ENCODE results near the gene KLHDC2.
"Not testable (repeated sequence)": the region's sequence is repeated elsewhere in the genome, so short reads cannot be mapped to it uniquely, and the experiment has no call there.

Gene KLHDC2

GRCh38 chr14:49733836-49734235 is 34.1 kb upstream of the KLHDC2 start:
- Histone ChIP-seq H3K36me3 (ENCODE audit: control insufficient read depth in 2 of 2, insufficient read depth in 1 of 2, low read length in 2 of 2) (no peaks in the 10 kb centered on the region), H3K9me3 (ENCODE audit: control insufficient read depth, insufficient read depth, low read depth, low read length) (no peaks in the 10 kb centered on the region), H3K4me3 (ENCODE audit: low read depth, low read length) (no peak overlapping the region), H3K4me1 (ENCODE audit: control insufficient read depth, insufficient read depth, low read length) (no peaks in the 10 kb centered on the region), H3K27ac (ENCODE audit: extremely low read depth, low read depth, low read length) (no peak overlapping the region)
- CTCF ChIA-PET: interaction anchor here (0.6 kb wide), 1 partner anchor 70 kb away, joined by 4 read pairs; no protein-coding TSS in a partner anchor
- POLR2A ChIA-PET: no interaction called here
- TF ChIP-seq ZNF366 (tag by site-specific recombination; conservative IDR thresholded peaks at IDR 0.05) (no peak), ZNF518A (tag by site-specific recombination; conservative IDR thresholded peaks at IDR 0.05; ENCODE audit: low read depth) (no peak), ZNF555 (tag by site-specific recombination; conservative IDR thresholded peaks at IDR 0.05) (no peak), ZNF23 (tag by site-specific recombination; IDR thresholded peaks at IDR 0.05; ENCODE audit: borderline replicate concordance) (no peak), ZBTB20 (tag by site-specific recombination; IDR thresholded peaks at IDR 0.05) (no peak), ZNF626 (tag by site-specific recombination; IDR thresholded peaks at IDR 0.05) (no peak), ZNF132 (tag by site-specific recombination; IDR thresholded peaks at IDR 0.05; ENCODE audit: borderline replicate concordance) (no peak)

- H3K4me3 ChIP-seq (ENCODE audit: low read depth, low read length); POLR2A ChIA-PET; H3K4me1 ChIP-seq (ENCODE audit: control insufficient read depth, insufficient read depth, low read length); H3K27ac ChIP-seq (ENCODE audit: extremely low read depth, low read depth, low read length); H3K9me3 ChIP-seq (ENCODE audit: control insufficient read depth, insufficient read depth, low read depth, low read length); H3K36me3 ChIP-seq (ENCODE audit: control insufficient read depth in 2 of 2, insufficient read depth in 1 of 2, low read length in 2 of 2): not testable (repeated sequence)
- CTCF ChIA-PET: interaction anchor here (0.7 kb wide), 1 partner anchor 98 kb away, joined by 3 read pairs; no protein-coding TSS in a partner anchor
- peak; percentile 66 for TF ChIP-seq ZNF121 (tag by site-specific recombination; IDR thresholded peaks at IDR 0.05)
Measured at GRCh38 chr14:49735669-49736068, 32.3 kb upstream of the KLHDC2 start.

GRCh38 chr14:49745191-49745590 is 22.8 kb upstream of the KLHDC2 start:
- H3K4me3 ChIP-seq (ENCODE audit: low read depth, low read length): no peak overlapping the region
- no peaks in the 10 kb centered on the region for H3K36me3 ChIP-seq (ENCODE audit: control insufficient read depth in 2 of 2, insufficient read depth in 1 of 2, low read length in 2 of 2)
- ChIA-PET POLR2A (no interaction called here), CTCF (interaction anchor here (0.6 to 0.7 kb wide), 2 partner anchors 99 to 614 kb away, joined by 3 read pairs; no protein-coding TSS in a partner anchor)
- TF ChIP-seq PRDM1 (tag by site-specific recombination; IDR thresholded peaks at IDR 0.05) (no peak), ZNF302 (tag by site-specific recombination; IDR thresholded peaks at IDR 0.05; ENCODE audit: low read depth) (no peak), ZNF133 (tag by site-specific recombination; IDR thresholded peaks at IDR 0.05) (no peak), ZNF138 (tag by site-specific recombination; IDR thresholded peaks at IDR 0.05; ENCODE audit: borderline replicate concordance) (no peak), SALL2 (tag by site-specific recombination; IDR thresholded peaks at IDR 0.05; ENCODE audit: borderline replicate concordance) (no peak), GLIS2 (tag by site-specific recombination; IDR thresholded peaks at IDR 0.05) (no peak), ZNF610 (tag by site-specific recombination; IDR thresholded peaks at IDR 0.05; ENCODE audit: borderline replicate concordance) (no peak), SP2 (tag by site-specific recombination; IDR thresholded peaks at IDR 0.05) (no peak), ZBTB6 (tag by site-specific recombination; IDR thresholded peaks at IDR 0.05) (no peak), HOXA7 (CRISPR knock-in tag; IDR thresholded peaks at IDR 0.05; ENCODE audit: borderline replicate concordance) (no peak), ZSCAN16 (tag by site-specific recombination; IDR thresholded peaks at IDR 0.05) (no peak), ZNF266 (tag by site-specific recombination; IDR thresholded peaks at IDR 0.05; ENCODE audit: low read depth) (no peak), YY2 (tag by site-specific recombination; IDR thresholded peaks at IDR 0.05) (no peak), ZNF791 (tag by site-specific recombination; IDR thresholded peaks at IDR 0.05) (no peak), ZNF692 (tag by site-specific recombination; IDR thresholded peaks at IDR 0.05) (no peak), ZNF274 (IDR thresholded peaks at IDR 0.05; ENCODE audit: low read length) (no peak), ZNF274 (tag by site-specific recombination; IDR thresholded peaks at IDR 0.05; ENCODE audit: borderline replicate concordance) (no peak), ZNF391 (tag by site-specific recombination; IDR thresholded peaks at IDR 0.05; ENCODE audit: borderline replicate concordance, low read depth) (no peak)
- H3K27ac ChIP-seq (ENCODE audit: extremely low read depth, low read depth, low read length): no peak overlapping the region
- H3K4me1 ChIP-seq (ENCODE audit: control insufficient read depth, insufficient read depth, low read length): no peaks in the 10 kb centered on the region
- H3K9me3 ChIP-seq (ENCODE audit: control insufficient read depth, insufficient read depth, low read depth, low read length): no peaks in the 10 kb centered on the region
